Measurements from ENCODE around the gene LRP4. TPM values are rescaled to one million over a fixed set of nuclear protein-coding genes. Genes with fewer than 3 reads are reported as not detected.
A peak's percentile ranks its signal among the peaks of the same experiment; 100 is the strongest.

Gene LRP4
- total and polyA plus RNA-seq, 2 donors from 2014 or later, result 1.8 to 3.7 TPM

- no peak overlapping the region for H3K27ac ChIP-seq (ENCODE audit: low read depth in 2 of 2, low read length in 2 of 2)
- DNase-seq (no peak), FAIRE-seq (no peak)
- no peaks in the 10 kb centered on the region for H3K4me1 ChIP-seq (ENCODE audit: control insufficient read depth in 2 of 3, insufficient read depth in 2 of 3, low read depth in 1 of 3, low read length in 3 of 3)
- H3K9ac ChIP-seq (ENCODE audit: low read length in 3 of 3), result no peak overlapping the region
- no peaks in the 10 kb centered on the region for H3K27me3 ChIP-seq (ENCODE audit: control insufficient read depth, insufficient read depth, low read length)
- no peak overlapping the region for H3K4me3 ChIP-seq (ENCODE audit: low read length in 3 of 3)
- TF ChIP-seq CTCF (IDR thresholded peaks at IDR 0.05; ENCODE audit: borderline replicate concordance, extremely low read depth, insufficient read depth), result no peak
- no peaks in the 10 kb centered on the region for H3K9me3 ChIP-seq (ENCODE audit: control insufficient read depth in 2 of 3, insufficient read depth in 1 of 3, low read length in 3 of 3)
- H3K36me3 ChIP-seq (ENCODE audit: control insufficient read depth in 2 of 3, insufficient read depth in 3 of 3, low read length in 3 of 3), result no peaks in the 10 kb centered on the region
- intact Hi-C loops (cut with DNase I), result no loop called here
These were observed 26.2 kb downstream of the LRP4 start for GRCh38 chr11:46892109-46892508.

GRCh38 chr11:46890665-46891064 lies 27.7 kb downstream of the LRP4 start:
- Histone ChIP-seq H3K27ac (ENCODE audit: low read depth in 2 of 2, low read length in 2 of 2) (no peak overlapping the region), H3K27me3 (ENCODE audit: control insufficient read depth, insufficient read depth, low read length) (no peaks in the 10 kb centered on the region), H3K4me3 (ENCODE audit: low read length in 3 of 3) (no peak overlapping the region), H3K36me3 (ENCODE audit: control insufficient read depth in 2 of 3, insufficient read depth in 3 of 3, low read length in 3 of 3) (peaks cover 0 to 2% (median 0%) of the 10 kb centered on the region in 3 donors), H3K4me1 (ENCODE audit: control insufficient read depth in 2 of 3, insufficient read depth in 2 of 3, low read depth in 1 of 3, low read length in 3 of 3) (no peaks in the 10 kb centered on the region), H3K9ac (ENCODE audit: low read length in 3 of 3) (no peak overlapping the region), H3K9me3 (ENCODE audit: control insufficient read depth in 2 of 3, insufficient read depth in 1 of 3, low read length in 3 of 3) (no peaks in the 10 kb centered on the region)
- no peak for TF ChIP-seq CTCF (IDR thresholded peaks at IDR 0.05; ENCODE audit: borderline replicate concordance, extremely low read depth, insufficient read depth)
- no peak for DNase-seq
- FAIRE-seq, result no peak
- intact Hi-C loops (cut with DNase I), result no loop called here

GRCh38 chr11:46889689-46890475 lies 28.5 kb downstream of the LRP4 start:
- H3K9ac ChIP-seq (ENCODE audit: low read length in 3 of 3), result no peak overlapping the region
- no peak overlapping the region for H3K27ac ChIP-seq (ENCODE audit: low read depth in 2 of 2, low read length in 2 of 2)
- H3K9me3 ChIP-seq (ENCODE audit: control insufficient read depth in 2 of 3, insufficient read depth in 1 of 3, low read length in 3 of 3), result no peaks in the 10 kb centered on the region
- no peak for FAIRE-seq
- TF ChIP-seq CTCF (IDR thresholded peaks at IDR 0.05; ENCODE audit: borderline replicate concordance, extremely low read depth, insufficient read depth), result peak; percentile 89
- H3K4me1 ChIP-seq (ENCODE audit: control insufficient read depth in 2 of 3, insufficient read depth in 2 of 3, low read depth in 1 of 3, low read length in 3 of 3), result no peaks in the 10 kb centered on the region
- peak in 4 of 5 donors; percentile 73 to 85 (median 78) for DNase-seq
- H3K36me3 ChIP-seq (ENCODE audit: control insufficient read depth in 2 of 3, insufficient read depth in 3 of 3, low read length in 3 of 3), result peaks cover 0 to 2% (median 0%) of the 10 kb centered on the region in 3 donors
- H3K4me3 ChIP-seq (ENCODE audit: low read length in 3 of 3), result no peak overlapping the region
- no peaks in the 10 kb centered on the region for H3K27me3 ChIP-seq (ENCODE audit: control insufficient read depth, insufficient read depth, low read length)
- intact Hi-C loops (cut with DNase I), result loop anchor here (5.0 kb wide), 1 partner anchor 267 kb away; no protein-coding TSS in a partner anchor

Measured in kidney (tissue), 14 donors.